Measurements from ENCODE around the gene MTMR6.
A peak's percentile ranks its signal among the peaks of the same experiment; 100 is the strongest.

MTMR6 gene

DNA sequence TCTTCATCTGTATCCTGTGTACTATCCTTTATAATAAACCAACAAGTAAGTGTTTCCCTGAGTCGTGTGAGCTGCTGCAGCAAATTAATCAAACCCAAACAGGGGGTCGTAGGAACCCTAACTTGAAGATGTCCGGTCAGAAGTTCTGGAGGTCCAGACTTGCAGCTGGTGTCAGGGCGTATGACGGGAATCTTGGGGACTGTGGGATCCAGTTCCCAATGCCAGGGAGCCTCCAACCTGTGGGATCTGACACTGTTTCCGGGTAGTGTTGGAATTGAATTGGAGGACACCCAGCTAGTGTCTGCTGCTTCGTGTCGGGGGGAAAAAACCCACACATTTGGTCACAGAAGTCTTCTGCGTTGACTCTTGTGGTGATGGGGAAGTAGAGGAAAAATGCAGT is 63.1 kb downstream of the MTMR6 start:
- Histone ChIP-seq H3K9me3 (no peaks in the 10 kb centered on the region), H3K4me3 (no peak overlapping the region), H3K36me3 (replicated peaks) (no peaks in the 10 kb centered on the region), H3K4me1 (no peaks in the 10 kb centered on the region), H3K27me3 (ENCODE audit: low read depth) (0 out of 2 replicates have a peak, but pooled peaks cover 2% of the 10 kb centered on the region)
- no peak for DNase-seq (ENCODE audit: low spot score in 2 of 2)
- in situ Hi-C loops (cut with MboI; ENCODE audit: low sequenced_read_pairs) = no loop called here

DNA sequence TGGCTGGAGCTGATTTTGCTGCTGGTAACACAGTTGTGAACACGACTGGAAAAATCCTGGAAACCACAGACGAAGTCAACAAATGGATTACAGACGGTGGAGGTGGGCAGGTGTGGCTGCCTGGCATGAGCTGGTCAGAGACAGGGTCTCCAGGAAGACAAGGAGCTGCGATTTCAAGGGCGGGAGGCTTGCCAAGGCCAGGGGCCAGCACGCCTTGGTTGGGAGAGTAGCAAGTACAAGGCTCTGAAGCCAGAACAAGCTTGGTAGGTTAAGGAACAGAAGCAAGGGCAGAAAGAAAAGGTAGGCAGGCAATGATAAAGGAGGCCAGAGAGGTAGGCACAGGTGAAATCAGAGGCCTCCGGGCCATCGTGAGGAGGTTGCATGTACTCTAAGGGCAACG is 64.5 kb downstream of the MTMR6 start:
- in situ Hi-C loops (cut with MboI; ENCODE audit: low sequenced_read_pairs) = no loop called here
- no peaks in the 10 kb centered on the region for H3K36me3 ChIP-seq (replicated peaks)
- H3K9me3 ChIP-seq = no peaks in the 10 kb centered on the region
- H3K4me3 ChIP-seq = no peak overlapping the region
- H3K27me3 ChIP-seq (ENCODE audit: low read depth) = 0 out of 2 replicates have a peak, but pooled peaks cover 2% of the 10 kb centered on the region
- H3K4me1 ChIP-seq = no peaks in the 10 kb centered on the region
- DNase-seq (ENCODE audit: low spot score in 2 of 2) = no peak

DNA sequence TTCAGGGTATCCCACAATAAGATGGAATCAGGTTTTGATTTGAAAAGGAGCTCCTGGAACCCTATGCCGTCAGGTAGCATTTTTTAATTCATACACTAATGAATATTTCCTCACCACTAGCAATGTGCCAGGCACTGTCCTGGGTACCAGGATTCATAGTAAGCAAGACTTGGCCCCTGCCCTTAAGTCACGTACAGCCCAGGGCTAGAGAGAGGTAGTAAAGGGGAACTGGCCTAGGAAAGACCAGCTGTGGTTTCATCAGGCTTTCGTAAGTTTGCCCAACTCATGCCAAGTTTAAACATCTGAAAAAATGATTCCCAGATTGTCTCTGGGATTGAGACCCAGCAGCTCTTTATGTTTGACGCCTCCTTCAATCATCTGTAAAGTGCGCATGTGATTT is 69.3 kb downstream of the MTMR6 start:
- Histone ChIP-seq H3K36me3 (replicated peaks) (no peaks in the 10 kb centered on the region), H3K4me3 (no peak overlapping the region), H3K27me3 (ENCODE audit: low read depth) (no peaks in the 10 kb centered on the region), H3K4me1 (peaks cover 5% of the 10 kb centered on the region), H3K9me3 (no peaks in the 10 kb centered on the region)
- no peak for DNase-seq (ENCODE audit: low spot score in 2 of 2)
- in situ Hi-C loops (cut with MboI; ENCODE audit: low sequenced_read_pairs) = no loop called here

DNA sequence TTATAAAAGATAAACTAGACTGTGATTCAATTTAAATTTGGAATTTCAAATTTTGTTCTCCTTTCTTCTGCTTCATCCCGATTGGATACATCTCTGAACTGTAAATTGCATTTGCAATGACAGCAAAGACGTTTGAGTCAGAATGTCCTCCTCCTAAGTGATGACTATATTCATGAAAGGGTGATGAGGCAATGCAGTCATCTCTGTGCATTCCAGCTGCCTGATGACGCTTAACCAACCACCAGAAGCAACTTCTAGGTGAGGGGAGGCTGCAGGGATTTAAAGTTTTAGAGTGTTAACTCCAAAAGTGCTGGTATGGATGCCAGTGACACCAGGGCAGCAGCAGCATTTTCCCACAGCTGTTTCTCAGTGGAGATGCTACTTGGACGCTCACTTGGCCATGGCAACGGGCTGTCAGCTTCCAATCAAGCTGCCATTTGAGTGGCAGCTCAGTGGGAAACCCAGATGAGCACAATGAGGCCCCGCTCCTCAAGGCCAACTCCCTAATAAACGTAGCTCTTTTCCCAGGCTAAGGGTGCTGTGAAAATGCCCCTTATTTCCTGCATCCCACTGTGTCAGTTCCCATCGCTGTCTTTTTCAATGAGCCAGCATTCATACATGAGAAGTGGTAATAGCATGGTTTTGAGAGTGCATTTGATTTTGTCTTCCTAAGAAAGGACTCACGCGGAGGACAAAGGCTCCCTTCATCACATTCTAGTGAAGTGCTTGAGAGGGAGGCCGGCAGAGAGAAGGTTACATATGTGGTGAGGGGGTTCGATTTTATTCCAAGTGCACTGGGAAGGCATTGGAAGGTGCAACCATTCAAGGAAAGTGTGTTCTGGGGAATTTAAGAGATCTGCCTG is 70.0 kb downstream of the MTMR6 start:
- Histone ChIP-seq H3K4me3 (no peak overlapping the region), H3K27me3 (ENCODE audit: low read depth) (no peaks in the 10 kb centered on the region), H3K36me3 (replicated peaks) (no peaks in the 10 kb centered on the region), H3K9me3 (no peaks in the 10 kb centered on the region), H3K4me1 (peaks cover 5% of the 10 kb centered on the region)
- in situ Hi-C loops (cut with MboI; ENCODE audit: low sequenced_read_pairs) = no loop called here
- no peak for DNase-seq (ENCODE audit: low spot score in 2 of 2)

DNA sequence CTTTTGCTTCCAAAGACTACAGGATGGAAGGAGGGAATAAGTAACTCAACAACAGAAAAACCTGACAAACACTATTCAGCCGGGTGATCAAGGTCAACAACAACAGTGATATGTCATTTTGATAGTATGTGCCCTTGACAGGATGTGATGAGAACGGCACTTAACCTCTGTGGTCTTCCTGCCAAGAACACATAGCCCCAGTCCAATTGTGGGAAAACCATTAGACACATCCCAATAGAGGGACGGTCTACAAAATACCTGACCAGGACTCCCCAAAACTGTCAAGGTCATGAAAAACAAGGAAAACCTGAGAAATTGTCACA is 72.1 kb downstream of the MTMR6 start:
- in situ Hi-C loops (cut with MboI; ENCODE audit: low sequenced_read_pairs) = no loop called here
- DNase-seq (ENCODE audit: low spot score in 2 of 2) = no peak
- Histone ChIP-seq H3K4me3 (no peak overlapping the region), H3K4me1 (peaks cover 5% of the 10 kb centered on the region), H3K9me3 (no peaks in the 10 kb centered on the region), H3K36me3 (replicated peaks) (no peaks in the 10 kb centered on the region), H3K27me3 (ENCODE audit: low read depth) (no peaks in the 10 kb centered on the region)

DNA sequence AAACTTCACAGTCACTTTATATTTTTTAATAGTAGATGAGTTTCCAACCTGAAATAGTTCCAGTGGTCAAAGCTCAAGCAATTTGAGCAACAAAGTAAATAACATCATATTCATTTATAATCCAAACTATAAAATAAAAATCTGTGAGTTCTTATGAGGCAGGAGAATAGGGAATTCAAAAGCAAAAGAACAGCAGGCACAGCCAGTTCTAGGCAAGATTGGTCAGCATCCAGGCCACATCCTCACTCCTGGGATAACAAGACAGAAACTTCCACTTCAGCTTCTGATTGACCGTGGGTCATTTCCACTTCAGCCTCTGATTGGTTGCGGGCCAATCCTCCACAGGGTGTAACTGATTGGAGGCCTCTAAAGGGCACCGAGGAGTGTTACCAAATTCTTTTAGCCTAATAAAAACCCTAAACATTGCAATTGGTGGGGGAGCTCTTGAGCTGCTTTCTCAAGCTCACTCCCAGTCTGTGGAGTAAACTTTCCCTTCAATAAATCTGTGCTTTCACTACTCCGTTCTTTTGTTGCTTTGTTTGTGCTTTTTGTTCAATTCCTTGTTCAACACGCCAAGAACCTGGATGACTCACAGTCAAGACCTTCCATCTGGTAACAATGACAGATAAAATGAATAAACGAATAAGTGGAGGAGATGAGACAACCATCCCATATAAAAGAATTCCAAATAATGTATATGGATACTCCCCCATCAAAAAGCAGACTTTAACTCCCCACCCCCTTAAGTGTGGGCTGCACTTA is 72.6 kb downstream of the MTMR6 start:
- H3K4me3 ChIP-seq = no peak overlapping the region
- H3K4me1 ChIP-seq = peaks cover 5% of the 10 kb centered on the region
- no peaks in the 10 kb centered on the region for H3K9me3 ChIP-seq
- in situ Hi-C loops (cut with MboI; ENCODE audit: low sequenced_read_pairs) = no loop called here
- DNase-seq (ENCODE audit: low spot score in 2 of 2) = peak; percentile 52 to 77
- H3K36me3 ChIP-seq (replicated peaks) = no peaks in the 10 kb centered on the region
- no peaks in the 10 kb centered on the region for H3K27me3 ChIP-seq (ENCODE audit: low read depth)

DNA sequence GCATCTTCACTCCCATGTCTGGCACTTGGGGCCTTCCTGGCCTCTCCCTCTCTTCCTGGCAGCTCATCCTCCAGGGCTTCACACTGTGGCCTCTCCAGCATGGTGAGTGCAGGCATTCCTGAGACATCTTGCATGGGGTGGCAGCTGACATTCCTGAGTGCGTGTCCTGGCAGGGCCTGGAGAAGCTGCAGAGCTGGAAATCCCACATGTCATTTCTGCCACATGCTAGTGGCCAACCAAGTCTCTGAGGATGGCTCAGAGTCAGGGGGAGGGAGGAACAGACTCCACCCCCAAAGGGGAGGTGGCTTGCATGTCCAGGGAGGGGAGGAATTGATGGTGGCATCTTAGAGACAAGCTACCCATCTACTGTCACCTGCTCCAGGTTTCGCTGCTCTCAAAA is 73.6 kb downstream of the MTMR6 start:
- Histone ChIP-seq H3K4me1 (peaks cover 5% of the 10 kb centered on the region), H3K27me3 (ENCODE audit: low read depth) (no peaks in the 10 kb centered on the region), H3K36me3 (replicated peaks) (no peaks in the 10 kb centered on the region), H3K9me3 (no peaks in the 10 kb centered on the region), H3K4me3 (no peak overlapping the region)
- DNase-seq (ENCODE audit: low spot score in 2 of 2) = no peak
- in situ Hi-C loops (cut with MboI; ENCODE audit: low sequenced_read_pairs) = no loop called here

DNA sequence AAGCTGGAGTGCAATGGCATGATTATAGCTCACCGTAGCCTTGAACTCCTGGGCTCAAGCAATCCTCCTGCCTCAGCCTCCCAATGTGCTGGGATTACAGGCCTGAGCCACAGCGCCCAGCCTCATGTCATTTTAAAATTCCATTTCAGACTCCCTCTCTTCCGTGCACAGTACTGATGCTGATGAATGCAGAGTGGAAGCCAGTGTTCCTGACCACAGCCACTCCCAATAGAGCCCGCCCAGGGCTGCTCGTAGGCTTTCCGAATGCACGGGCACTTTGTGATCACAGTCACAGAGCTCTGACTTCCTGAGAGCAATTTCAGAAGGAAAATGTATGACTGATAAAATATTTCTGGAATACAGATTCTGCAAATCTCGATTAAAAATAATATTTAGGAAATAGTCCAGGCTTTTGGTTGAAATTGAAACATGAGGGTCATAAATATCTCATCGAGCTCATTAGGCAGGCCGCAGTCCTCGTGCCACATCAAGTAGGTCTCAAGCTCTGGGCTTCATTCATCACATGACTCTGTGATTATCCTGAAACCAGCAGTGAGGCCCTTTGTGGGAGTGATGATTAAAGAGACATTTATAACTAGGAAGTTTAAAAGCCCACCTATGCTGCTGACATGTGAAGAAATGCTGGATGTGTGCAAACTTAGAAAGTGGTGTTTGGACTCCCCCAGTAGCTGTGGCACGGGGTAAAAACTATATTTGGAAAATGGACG is 76.3 kb downstream of the MTMR6 start:
- in situ Hi-C loops (cut with MboI; ENCODE audit: low sequenced_read_pairs) = no loop called here
- Histone ChIP-seq H3K4me1 (peaks cover 5% of the 10 kb centered on the region), H3K36me3 (replicated peaks) (no peaks in the 10 kb centered on the region), H3K4me3 (no peak overlapping the region), H3K27me3 (ENCODE audit: low read depth) (no peaks in the 10 kb centered on the region), H3K9me3 (no peaks in the 10 kb centered on the region)
- DNase-seq (ENCODE audit: low spot score in 2 of 2) = no peak

DNA sequence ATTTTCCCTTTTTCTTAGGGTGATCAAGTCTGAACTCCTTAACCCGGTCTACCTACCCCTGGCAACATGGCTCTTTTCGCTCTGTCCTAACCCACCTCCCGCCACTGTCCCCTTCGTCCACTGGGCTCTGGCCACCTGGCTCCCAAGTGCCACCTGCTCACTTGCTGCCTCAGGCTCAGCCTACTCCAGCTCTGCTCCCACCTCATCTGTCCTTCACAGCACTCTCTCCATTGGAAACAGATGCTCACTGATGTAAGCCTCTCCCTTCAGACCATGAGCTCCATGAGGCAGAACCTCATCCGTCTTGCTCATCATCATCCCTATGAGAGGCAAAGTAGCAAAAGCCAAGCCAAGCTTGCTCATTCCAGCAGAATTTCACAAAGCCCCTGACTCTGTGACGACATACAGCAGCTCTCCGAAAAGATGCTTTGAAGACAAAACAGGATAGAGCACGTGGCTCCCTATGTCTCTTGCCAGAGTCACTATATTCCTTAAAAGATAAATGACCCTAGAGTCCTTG is 79.9 kb downstream of the MTMR6 start:
- in situ Hi-C loops (cut with MboI; ENCODE audit: low sequenced_read_pairs) = no loop called here
- no peak for DNase-seq (ENCODE audit: low spot score in 2 of 2)
- Histone ChIP-seq H3K4me3 (no peak overlapping the region), H3K36me3 (replicated peaks) (no peaks in the 10 kb centered on the region), H3K9me3 (no peaks in the 10 kb centered on the region), H3K4me1 (no peaks in the 10 kb centered on the region), H3K27me3 (ENCODE audit: low read depth) (no peaks in the 10 kb centered on the region)

DNA sequence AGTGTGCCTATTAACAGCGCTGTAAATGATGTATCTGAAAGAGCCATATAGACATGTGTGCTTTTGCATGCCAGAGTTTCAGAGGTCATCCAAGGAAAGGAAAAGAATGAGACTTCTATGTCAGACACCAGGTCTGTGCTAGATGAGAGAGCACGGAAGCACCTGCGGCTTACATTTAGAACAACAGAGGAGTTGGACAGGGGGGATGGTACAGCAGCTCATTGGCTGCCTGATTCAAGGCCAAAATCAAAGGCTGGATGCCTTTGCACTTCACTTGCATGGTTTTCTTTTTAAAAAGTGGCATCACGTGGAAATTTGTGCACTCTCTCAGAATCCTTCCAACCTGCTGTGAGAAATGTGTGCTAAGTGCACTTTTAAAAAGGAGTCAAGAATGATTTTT is 82.4 kb downstream of the MTMR6 start:
- no peaks in the 10 kb centered on the region for H3K9me3 ChIP-seq
- H3K4me1 ChIP-seq = no peaks in the 10 kb centered on the region
- no peak for DNase-seq (ENCODE audit: low spot score in 2 of 2)
- in situ Hi-C loops (cut with MboI; ENCODE audit: low sequenced_read_pairs) = no loop called here
- H3K4me3 ChIP-seq = no peak overlapping the region
- no peaks in the 10 kb centered on the region for H3K36me3 ChIP-seq (replicated peaks)
- no peaks in the 10 kb centered on the region for H3K27me3 ChIP-seq (ENCODE audit: low read depth)

DNA sequence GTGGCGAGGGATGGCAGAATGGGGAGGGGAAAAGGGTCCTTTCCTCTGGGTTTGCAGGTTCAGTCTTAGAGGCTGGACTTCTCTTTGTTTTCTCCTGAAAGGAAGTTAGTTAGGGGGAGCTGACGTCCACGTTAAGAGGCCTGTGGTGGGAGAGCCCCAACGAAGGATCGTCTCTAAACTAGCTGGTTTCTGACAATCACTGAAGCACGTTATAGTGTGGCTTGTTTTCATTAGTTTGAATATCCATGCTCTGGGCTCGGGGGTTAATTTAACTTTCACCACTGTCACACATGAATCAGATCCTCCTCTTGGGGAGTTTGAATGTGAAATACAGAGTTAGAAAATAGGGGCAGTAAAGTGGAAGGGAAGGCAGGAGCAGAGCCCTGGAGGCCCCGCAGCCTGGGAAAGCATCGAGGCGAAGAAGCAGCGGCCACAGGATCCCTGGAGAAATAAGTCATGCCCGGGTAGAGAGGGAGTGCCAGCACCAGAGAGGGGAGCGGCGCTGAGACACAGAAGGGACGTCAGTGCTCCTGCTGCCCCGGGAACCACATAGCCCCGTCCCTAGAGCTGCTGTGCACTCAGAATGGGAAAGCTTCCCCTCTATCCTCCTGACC is 84.1 kb downstream of the MTMR6 start:
- H3K36me3 ChIP-seq (replicated peaks) = no peaks in the 10 kb centered on the region
- no peak for DNase-seq (ENCODE audit: low spot score in 2 of 2)
- H3K4me1 ChIP-seq = no peaks in the 10 kb centered on the region
- in situ Hi-C loops (cut with MboI; ENCODE audit: low sequenced_read_pairs) = no loop called here
- no peaks in the 10 kb centered on the region for H3K27me3 ChIP-seq (ENCODE audit: low read depth)
- no peak overlapping the region for H3K4me3 ChIP-seq
- H3K9me3 ChIP-seq = no peaks in the 10 kb centered on the region

DNA sequence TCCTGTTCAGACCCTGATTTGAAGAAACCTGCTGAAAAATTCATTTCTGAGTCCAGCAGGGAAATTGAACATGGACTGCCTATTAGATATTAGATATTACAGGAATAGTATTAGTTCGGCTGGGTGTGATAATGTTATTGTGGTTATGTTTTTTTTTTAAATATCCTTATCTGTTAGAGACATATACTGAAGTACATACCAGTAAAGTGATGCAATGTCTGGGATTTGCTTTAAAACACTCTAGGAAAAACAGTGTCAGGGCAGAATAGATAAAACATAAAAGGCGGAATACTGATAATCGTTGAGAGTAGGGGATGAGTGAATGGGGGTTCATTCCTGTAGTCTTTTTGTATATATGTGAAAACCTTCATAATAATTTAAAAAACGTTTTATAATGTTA is 86.5 kb downstream of the MTMR6 start:
- H3K4me3 ChIP-seq = no peak overlapping the region
- no peak for DNase-seq (ENCODE audit: low spot score in 2 of 2)
- H3K36me3 ChIP-seq (replicated peaks) = no peaks in the 10 kb centered on the region
- H3K4me1 ChIP-seq = no peaks in the 10 kb centered on the region
- H3K9me3 ChIP-seq = no peaks in the 10 kb centered on the region
- no peaks in the 10 kb centered on the region for H3K27me3 ChIP-seq (ENCODE audit: low read depth)
- in situ Hi-C loops (cut with MboI; ENCODE audit: low sequenced_read_pairs) = no loop called here

DNA sequence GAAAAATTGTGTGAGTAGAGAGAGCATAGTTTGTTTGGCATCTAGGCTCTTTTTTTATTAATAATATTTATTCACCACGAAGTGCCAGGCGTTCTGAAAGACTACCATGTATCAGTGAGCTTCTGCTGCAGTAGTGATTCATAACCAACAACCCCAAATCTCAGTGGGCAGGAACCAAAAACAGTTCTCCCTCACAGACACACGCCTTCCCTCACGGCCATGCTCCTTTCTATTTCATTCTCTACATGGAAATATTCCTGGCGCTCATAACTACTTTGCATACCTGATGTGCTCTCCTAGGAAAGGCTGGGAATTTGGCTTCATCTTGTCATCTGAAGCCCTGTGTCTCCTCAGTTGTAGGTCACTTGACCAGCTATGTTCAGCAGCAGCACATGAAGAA is 88.6 kb downstream of the MTMR6 start:
- H3K4me1 ChIP-seq = no peaks in the 10 kb centered on the region
- no peaks in the 10 kb centered on the region for H3K27me3 ChIP-seq (ENCODE audit: low read depth)
- no peak overlapping the region for H3K4me3 ChIP-seq
- DNase-seq (ENCODE audit: low spot score in 2 of 2) = no peak
- in situ Hi-C loops (cut with MboI; ENCODE audit: low sequenced_read_pairs) = no loop called here
- H3K36me3 ChIP-seq (replicated peaks) = no peaks in the 10 kb centered on the region
- H3K9me3 ChIP-seq = no peaks in the 10 kb centered on the region

Data from HAP-1 (cell line).